Measurements from ENCODE around the gene ANKRD11.
"Not testable (repeated sequence)": the region's sequence is repeated elsewhere in the genome, so short reads cannot be mapped to it uniquely, and the experiment has no call there.

Gene ANKRD11

GRCh38 chr16:89476811-89477261 lies 13.5 kb downstream of the ANKRD11 start:
- DNase-seq: peak; percentile 6

GRCh38 chr16:89476379-89476778 lies 14.0 kb downstream of the ANKRD11 start:
- DNase-seq: no peak

GRCh38 chr16:89475144-89475543 lies 15.2 kb downstream of the ANKRD11 start:
- DNase-seq: no peak

- DNase-seq: no peak
Measured at GRCh38 chr16:89473791-89474414, 16.5 kb downstream of the ANKRD11 start.

- DNase-seq: no peak
Measured at GRCh38 chr16:89473136-89473712, 17.1 kb downstream of the ANKRD11 start.

- DNase-seq: peak; percentile 12
Measured at GRCh38 chr16:89472711-89473075, 17.7 kb downstream of the ANKRD11 start.

- DNase-seq: no peak
Measured at GRCh38 chr16:89467382-89467781, 23.0 kb downstream of the ANKRD11 start.

GRCh38 chr16:89466920-89467319 lies 23.4 kb downstream of the ANKRD11 start:
- no peak for DNase-seq

GRCh38 chr16:89463312-89463711 lies 27.0 kb downstream of the ANKRD11 start:
- DNase-seq: not testable (repeated sequence)

GRCh38 chr16:89462639-89463038 lies 27.7 kb downstream of the ANKRD11 start:
- DNase-seq: not testable (repeated sequence)

- DNase-seq: peak; percentile 67
Measured at GRCh38 chr16:89461890-89462289, 28.5 kb downstream of the ANKRD11 start.

- no peak for DNase-seq
Measured at GRCh38 chr16:89460556-89460955, 29.8 kb downstream of the ANKRD11 start.

- DNase-seq: no peak
Measured at GRCh38 chr16:89458967-89459366, 31.4 kb downstream of the ANKRD11 start.

- no peak for DNase-seq
Measured at GRCh38 chr16:89458551-89458950, 31.8 kb downstream of the ANKRD11 start.

- DNase-seq: no peak
Measured at GRCh38 chr16:89456419-89456959, 33.9 kb downstream of the ANKRD11 start.

GRCh38 chr16:89455692-89456091 lies 34.7 kb downstream of the ANKRD11 start:
- DNase-seq: no peak

GRCh38 chr16:89455178-89455577 lies 35.2 kb downstream of the ANKRD11 start:
- DNase-seq: no peak

- DNase-seq: not testable (repeated sequence)
Measured at GRCh38 chr16:89454378-89455125, 35.8 kb downstream of the ANKRD11 start.

- DNase-seq: no peak
Measured at GRCh38 chr16:89453501-89454321, 36.6 kb downstream of the ANKRD11 start.

GRCh38 chr16:89452925-89453324 lies 37.4 kb downstream of the ANKRD11 start:
- DNase-seq: no peak

GRCh38 chr16:89452241-89452640 lies 38.1 kb downstream of the ANKRD11 start:
- DNase-seq: no peak

- DNase-seq: no peak
Measured at GRCh38 chr16:89450537-89450936, 39.8 kb downstream of the ANKRD11 start.

Measured in NCI-H69 (cell line).